ENCODE measurements around the gene TESPA1.

Gene TESPA1

GRCh38 chr12:54981796-54982195, 2.8 kb downstream of the TESPA1 start:
- DNase-seq = no peak

- no peak for DNase-seq
Measured at GRCh38 chr12:54980341-54980740, 4.2 kb downstream of the TESPA1 start.

GRCh38 chr12:54977857-54978256, 6.7 kb downstream of the TESPA1 start:
- no peak for DNase-seq

GRCh38 chr12:54977155-54977554, 7.4 kb downstream of the TESPA1 start:
- DNase-seq = no peak

GRCh38 chr12:54975875-54976274, 8.7 kb downstream of the TESPA1 start:
- no peak for DNase-seq

- no peak for DNase-seq
Measured at GRCh38 chr12:54975272-54975671, 9.3 kb downstream of the TESPA1 start.

GRCh38 chr12:54974279-54974678, 10.3 kb downstream of the TESPA1 start:
- no peak for DNase-seq

- no peak for DNase-seq
Measured at GRCh38 chr12:54973556-54973955, 11.0 kb downstream of the TESPA1 start.

- no peak for DNase-seq
Measured at GRCh38 chr12:54970741-54971140, 13.8 kb downstream of the TESPA1 start.

- DNase-seq = no peak
Measured at GRCh38 chr12:54968181-54968730, 16.3 kb downstream of the TESPA1 start.

- no peak for DNase-seq
Measured at GRCh38 chr12:54967461-54967860, 17.1 kb downstream of the TESPA1 start.

GRCh38 chr12:54961190-54961589, 23.4 kb downstream of the TESPA1 start:
- no peak for DNase-seq

GRCh38 chr12:54959291-54960018, 25.1 kb downstream of the TESPA1 start:
- DNase-seq = no peak

- peak; percentile 31 for DNase-seq
Measured at GRCh38 chr12:54958048-54958658, 26.4 kb downstream of the TESPA1 start.

GRCh38 chr12:54956818-54957641, 27.5 kb downstream of the TESPA1 start:
- no peak for DNase-seq

GRCh38 chr12:54956322-54956721, 28.2 kb downstream of the TESPA1 start:
- DNase-seq = no peak

- DNase-seq = no peak
Measured at GRCh38 chr12:54954801-54955200, 29.8 kb downstream of the TESPA1 start.

GRCh38 chr12:54954228-54954627, 30.3 kb downstream of the TESPA1 start:
- no peak for DNase-seq

GRCh38 chr12:54950071-54950727, 34.4 kb downstream of the TESPA1 start:
- no peak for DNase-seq

GRCh38 chr12:54949073-54949711, 35.4 kb downstream of the TESPA1 start:
- DNase-seq = no peak

- no peak for DNase-seq
Measured at GRCh38 chr12:54948171-54948570, 36.4 kb downstream of the TESPA1 start.

- no peak for DNase-seq
Measured at GRCh38 chr12:54945082-54945481, 39.5 kb downstream of the TESPA1 start.

Measured in NCI-H146 (cell line).